SU-DHL-6 (cell line): ENCODE results near the gene NCKIPSD.

ENCODE experiments used
- EZH2phosphoT487 ChIP-seq: fragments of 200-600 bp; sonication (generic), shearing (Covaris generic); conservative IDR thresholded peaks from 2 replicates; pipeline ENCODE4 v1.6.1; 2018; ENCODE audit warnings: mild to moderate bottlenecking, antibody characterized with exemption, low read length, moderate library complexity, mixed read lengths
- TF ChIP-seq, protein P1 (sequence below): fragments of 200-600 bp; sonication (generic); IDR thresholded peaks from one replicate; pipeline ENCODE4 v1.5.1; 2017; ENCODE audit warnings: antibody characterized with exemption, mild to moderate bottlenecking, low read length, moderate library complexity; ENCODE audit not compliant: insufficient read depth, poor library complexity, severe bottlenecking

DNA sequence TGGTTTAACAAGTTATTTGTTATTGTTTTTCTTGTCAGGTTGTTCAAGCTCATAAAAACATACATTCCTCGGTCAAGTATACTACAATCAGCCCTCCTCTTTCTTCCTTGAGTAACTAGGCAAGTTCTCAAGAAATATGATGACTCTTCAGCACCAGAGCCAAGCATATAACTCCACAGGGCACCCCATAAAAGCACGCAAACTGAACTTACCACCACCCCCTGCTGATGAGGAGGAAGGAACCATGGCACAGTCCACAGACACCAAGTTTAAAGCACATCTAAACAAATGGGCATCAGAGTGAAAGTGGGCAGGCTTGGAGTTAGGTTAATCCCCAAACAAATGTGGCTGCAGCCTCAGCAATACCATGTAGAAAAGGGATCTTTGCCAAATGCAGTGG lies 26.0 kb upstream of the NCKIPSD start:
- TF ChIP-seq, protein P1, sequence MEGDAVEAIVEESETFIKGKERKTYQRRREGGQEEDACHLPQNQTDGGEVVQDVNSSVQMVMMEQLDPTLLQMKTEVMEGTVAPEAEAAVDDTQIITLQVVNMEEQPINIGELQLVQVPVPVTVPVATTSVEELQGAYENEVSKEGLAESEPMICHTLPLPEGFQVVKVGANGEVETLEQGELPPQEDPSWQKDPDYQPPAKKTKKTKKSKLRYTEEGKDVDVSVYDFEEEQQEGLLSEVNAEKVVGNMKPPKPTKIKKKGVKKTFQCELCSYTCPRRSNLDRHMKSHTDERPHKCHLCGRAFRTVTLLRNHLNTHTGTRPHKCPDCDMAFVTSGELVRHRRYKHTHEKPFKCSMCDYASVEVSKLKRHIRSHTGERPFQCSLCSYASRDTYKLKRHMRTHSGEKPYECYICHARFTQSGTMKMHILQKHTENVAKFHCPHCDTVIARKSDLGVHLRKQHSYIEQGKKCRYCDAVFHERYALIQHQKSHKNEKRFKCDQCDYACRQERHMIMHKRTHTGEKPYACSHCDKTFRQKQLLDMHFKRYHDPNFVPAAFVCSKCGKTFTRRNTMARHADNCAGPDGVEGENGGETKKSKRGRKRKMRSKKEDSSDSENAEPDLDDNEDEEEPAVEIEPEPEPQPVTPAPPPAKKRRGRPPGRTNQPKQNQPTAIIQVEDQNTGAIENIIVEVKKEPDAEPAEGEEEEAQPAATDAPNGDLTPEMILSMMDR: no peak
- no peak for TF ChIP-seq EZH2phosphoT487
